NOMO-1 treated with DMSO at 0.1 percent for 48 hours (cell line): ENCODE measurements around the gene FAT2.

Source experiments
- DNase-seq: peaks from one replicate; lab custom pipeline; 2025; ENCODE audit not compliant: unreplicated experiment; lab: John Stamatoyannopoulos, UW

FAT2 gene

GRCh38 chr5:151557951-151558350 is 33.2 kb downstream of the FAT2 start:
- no peak for DNase-seq

GRCh38 chr5:151557466-151557865 is 33.7 kb downstream of the FAT2 start:
- no peak for DNase-seq

- peak; percentile 93 for DNase-seq
These were observed 34.3 kb downstream of the FAT2 start for GRCh38 chr5:151556806-151557205.

- DNase-seq, result no peak
These were observed 35.2 kb downstream of the FAT2 start for GRCh38 chr5:151555760-151556576.

- no peak for DNase-seq
These were observed 37.4 kb downstream of the FAT2 start for GRCh38 chr5:151553695-151554094.

- no peak for DNase-seq
These were observed 37.9 kb downstream of the FAT2 start for GRCh38 chr5:151553130-151553670.

- DNase-seq, result no peak
These were observed 39.1 kb downstream of the FAT2 start for GRCh38 chr5:151551985-151552384.

GRCh38 chr5:151550146-151550545 is 41.0 kb downstream of the FAT2 start:
- no peak for DNase-seq

GRCh38 chr5:151549713-151550112 is 41.4 kb downstream of the FAT2 start:
- DNase-seq, result no peak

GRCh38 chr5:151547364-151547763 is 43.8 kb downstream of the FAT2 start:
- DNase-seq, result no peak

GRCh38 chr5:151541571-151541970 is 49.6 kb downstream of the FAT2 start:
- no peak for DNase-seq
